BJ (cell line): ENCODE measurements around the gene GPHN. TPM values are rescaled to one million over a fixed set of nuclear protein-coding genes. Genes with fewer than 3 reads are reported as not detected.

Source experiments
- CTCF ChIA-PET: fragments of 350-600 bp; formaldehyde crosslinking; extraction: SDS; loops from one replicate; lab custom pipeline; 2021; ENCODE audit warnings: antibody characterized with exemption, inconsistent platforms; lab: Yijun Ruan, JAX
- POLR2A ChIA-PET: fragments of 300-600 bp; sonication (Branson Sonifier 250); formaldehyde crosslinking; extraction: SDS; loops from one replicate; lab custom pipeline; 2021; ENCODE audit warnings: antibody characterized with exemption; lab: Charles Lee
- DNase-seq: peaks from one replicate; pipeline ENCODE4 v3.0.0-alpha.2; 2011; ENCODE audit warnings: low read depth
- H3K27me3 ChIP-seq: 2 replicates; pipeline ENCODE4 v1.6.0; 2011; ENCODE audit warnings: low read length; ENCODE audit not compliant: control insufficient read depth, insufficient read depth
- H3K36me3 ChIP-seq: 2 replicates; pipeline ENCODE4 v1.5.1; 2011; ENCODE audit warnings: low read length; ENCODE audit not compliant: control insufficient read depth, insufficient read depth
- H3K4me3 ChIP-seq: 2 replicates; pipeline ENCODE4 v1.5.1; 2011; ENCODE audit warnings: low read depth, mild to moderate bottlenecking, control low read depth, low read length
- polyA plus RNA-seq: library from polyadenylated mRNA; depleted of rRNA; stranded (reverse); fragments of >200 nt; gene quantifications from 2 replicates; pipeline ENCODE4 v1.2.3, GENCODE V29; 2011
- TF ChIP-seq, protein P1 (sequence below): IDR thresholded peaks from 2 replicates; pipeline ENCODE4 v1.5.1; 2011; ENCODE audit warnings: low read depth, mild to moderate bottlenecking, control low read depth, inconsistent platforms, low read length, moderate library complexity; ENCODE audit not compliant: insufficient read depth

Gene GPHN
- polyA plus RNA-seq, 1 experiment: 7.7 TPM

DNA sequence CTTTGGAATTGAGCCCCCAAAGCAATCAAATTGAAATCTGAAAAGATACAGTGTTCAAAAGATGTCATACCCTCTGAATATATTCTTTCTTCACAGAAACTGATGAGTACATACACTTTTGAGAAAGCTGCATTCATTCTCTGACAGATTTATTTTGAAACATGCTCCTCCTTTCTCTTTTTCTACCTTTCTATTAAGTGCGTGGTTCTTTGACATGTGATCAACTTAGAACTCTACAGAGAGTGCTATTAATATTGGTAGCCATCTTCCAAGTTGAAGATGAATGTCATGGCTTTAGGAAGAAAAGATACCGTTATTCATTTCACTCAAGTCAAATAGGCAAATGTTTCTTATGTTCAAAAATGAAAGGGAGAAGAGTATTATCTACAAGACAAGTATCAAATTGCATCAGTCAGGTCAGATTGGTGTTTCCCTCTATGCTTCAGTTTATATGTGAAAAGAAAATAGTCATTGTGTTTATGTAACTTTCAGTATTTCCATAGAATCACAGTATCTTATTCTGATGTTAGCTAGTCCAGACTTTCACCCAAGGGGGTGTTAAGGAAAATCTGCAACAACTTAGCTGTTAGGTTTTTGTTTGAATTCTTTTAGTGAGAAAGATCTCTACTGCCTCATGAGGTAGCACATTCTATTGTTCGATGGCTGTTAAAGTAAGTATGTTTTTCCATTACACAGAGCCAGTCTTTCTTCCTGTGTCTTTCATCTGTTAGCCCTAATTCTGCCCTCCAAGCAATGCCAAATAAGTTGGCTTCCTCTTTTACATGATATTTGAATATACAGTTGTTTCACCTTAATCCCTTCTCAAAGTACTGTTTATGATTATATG lies 625.9 kb downstream of the GPHN start:
- DNase-seq: no peak
- CTCF ChIA-PET: interaction anchor here (0.7 to 1.0 kb wide), 3 partner anchors 153 to 774 kb away, joined by 3 to 4 read pairs (median 3); no protein-coding TSS in a partner anchor
- Histone ChIP-seq H3K4me3 (no peak overlapping the region), H3K36me3 (no peaks in the 10 kb centered on the region), H3K27me3 (no peaks in the 10 kb centered on the region)
- TF ChIP-seq, protein P1, sequence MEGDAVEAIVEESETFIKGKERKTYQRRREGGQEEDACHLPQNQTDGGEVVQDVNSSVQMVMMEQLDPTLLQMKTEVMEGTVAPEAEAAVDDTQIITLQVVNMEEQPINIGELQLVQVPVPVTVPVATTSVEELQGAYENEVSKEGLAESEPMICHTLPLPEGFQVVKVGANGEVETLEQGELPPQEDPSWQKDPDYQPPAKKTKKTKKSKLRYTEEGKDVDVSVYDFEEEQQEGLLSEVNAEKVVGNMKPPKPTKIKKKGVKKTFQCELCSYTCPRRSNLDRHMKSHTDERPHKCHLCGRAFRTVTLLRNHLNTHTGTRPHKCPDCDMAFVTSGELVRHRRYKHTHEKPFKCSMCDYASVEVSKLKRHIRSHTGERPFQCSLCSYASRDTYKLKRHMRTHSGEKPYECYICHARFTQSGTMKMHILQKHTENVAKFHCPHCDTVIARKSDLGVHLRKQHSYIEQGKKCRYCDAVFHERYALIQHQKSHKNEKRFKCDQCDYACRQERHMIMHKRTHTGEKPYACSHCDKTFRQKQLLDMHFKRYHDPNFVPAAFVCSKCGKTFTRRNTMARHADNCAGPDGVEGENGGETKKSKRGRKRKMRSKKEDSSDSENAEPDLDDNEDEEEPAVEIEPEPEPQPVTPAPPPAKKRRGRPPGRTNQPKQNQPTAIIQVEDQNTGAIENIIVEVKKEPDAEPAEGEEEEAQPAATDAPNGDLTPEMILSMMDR: no peak
- POLR2A ChIA-PET: no interaction called here

DNA sequence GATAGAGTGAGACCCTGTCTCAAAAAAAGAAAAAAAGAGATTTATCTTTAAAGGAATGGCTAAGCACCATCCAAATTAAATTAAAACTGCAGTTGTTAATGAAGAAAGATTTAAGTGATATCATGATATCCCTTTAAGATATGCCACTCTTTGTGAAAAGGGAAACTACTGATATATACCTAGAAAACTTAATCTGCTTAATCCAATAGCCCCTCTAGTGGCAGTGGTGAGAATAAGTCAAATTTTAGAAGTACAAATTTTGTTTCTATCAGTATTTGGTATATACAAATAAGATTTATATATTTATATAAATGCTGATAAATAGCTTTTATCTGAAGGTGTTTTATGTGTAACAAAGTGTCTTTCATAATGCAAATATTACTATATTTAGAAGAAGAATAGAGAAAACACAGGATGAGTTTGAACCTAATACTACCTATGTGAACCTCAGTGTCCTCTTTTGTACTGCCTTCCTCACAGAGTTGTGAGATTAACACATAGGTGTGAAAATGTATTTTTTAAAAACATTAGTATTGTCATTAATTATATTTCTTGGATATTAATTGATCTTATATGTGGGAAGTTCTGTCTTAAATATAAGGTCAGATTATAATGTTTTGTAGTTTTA lies 629.9 kb downstream of the GPHN start:
- TF ChIP-seq, protein P1: peak; percentile 53
- Histone ChIP-seq H3K36me3 (no peaks in the 10 kb centered on the region), H3K4me3 (no peak overlapping the region), H3K27me3 (no peaks in the 10 kb centered on the region)
- POLR2A ChIA-PET: no interaction called here
- CTCF ChIA-PET: interaction anchor here (0.8 to 1.4 kb wide), 4 partner anchors 9 to 287 kb away, joined by 3 to 5 read pairs (median 4); no protein-coding TSS in a partner anchor
- no peak for DNase-seq

DNA sequence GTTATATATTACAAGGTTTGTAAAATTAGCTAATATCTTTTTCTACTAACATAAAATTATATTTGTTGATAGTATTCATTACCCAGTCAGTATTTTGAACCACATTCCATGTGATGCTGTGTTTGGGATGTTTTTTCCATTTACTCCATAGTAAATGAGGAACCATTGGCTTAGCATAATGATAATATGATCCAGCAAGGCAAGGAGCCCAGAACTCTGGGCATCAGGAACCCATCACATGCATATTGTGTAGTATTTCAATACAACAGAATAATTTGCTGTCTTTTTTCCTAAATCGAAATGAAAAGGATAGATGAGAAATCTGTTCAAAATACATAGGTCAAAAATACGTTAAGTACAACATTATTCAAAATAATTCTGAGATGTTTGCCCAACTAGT lies 632.6 kb downstream of the GPHN start:
- POLR2A ChIA-PET: no interaction called here
- H3K36me3 ChIP-seq: no peaks in the 10 kb centered on the region
- TF ChIP-seq, protein P1: no peak
- DNase-seq: no peak
- H3K4me3 ChIP-seq: no peak overlapping the region
- CTCF ChIA-PET: interaction anchor here (0.9 kb wide), 1 partner anchor 21 kb away, joined by 3 read pairs; no protein-coding TSS in a partner anchor
- no peaks in the 10 kb centered on the region for H3K27me3 ChIP-seq

DNA sequence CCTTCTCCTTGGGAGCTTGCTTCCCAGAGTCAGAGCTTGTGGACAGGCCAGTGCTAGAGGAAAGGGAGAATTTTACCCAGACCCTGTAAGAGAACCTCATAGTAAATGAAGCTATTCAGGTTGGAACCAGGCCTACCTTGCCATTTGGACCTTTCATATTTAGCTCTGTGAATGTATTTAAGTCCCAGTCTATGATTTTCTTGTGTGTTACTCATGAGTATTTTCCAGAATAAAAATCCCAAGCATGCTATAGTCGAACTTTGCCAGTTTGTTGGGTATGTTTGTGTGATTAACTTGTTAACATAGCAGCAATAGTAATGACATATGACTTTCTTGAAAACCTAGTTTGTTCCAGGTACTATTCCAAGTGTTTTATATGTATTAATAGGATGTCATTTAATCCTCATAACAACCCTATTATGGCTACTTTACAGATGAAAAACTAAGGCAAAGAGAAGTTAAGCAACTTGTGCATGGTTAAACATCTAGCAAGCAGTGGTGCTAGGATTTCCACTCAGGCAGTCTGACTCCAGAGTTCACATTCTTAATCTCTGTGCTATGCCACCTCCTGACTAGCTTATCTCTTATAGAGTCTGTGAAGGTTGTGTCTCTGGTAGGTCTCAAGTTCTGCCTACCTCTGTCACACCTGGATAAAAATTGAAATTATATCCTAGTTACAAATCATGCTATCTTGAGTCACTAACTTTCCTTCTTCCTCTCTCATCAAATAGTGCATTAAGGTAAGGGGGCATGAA lies 633.4 kb downstream of the GPHN start:
- Histone ChIP-seq H3K36me3 (no peaks in the 10 kb centered on the region), H3K27me3 (no peaks in the 10 kb centered on the region), H3K4me3 (no peak overlapping the region)
- TF ChIP-seq, protein P1: no peak
- no peak for DNase-seq
- ChIA-PET POLR2A (no interaction called here), CTCF (interaction anchor here (0.9 kb wide), 1 partner anchor 21 kb away, joined by 3 read pairs; no protein-coding TSS in a partner anchor)
